Hindlimb muscle (tissue), 1 donor: Measurements from ENCODE around the gene GRAMD1A. TPM values are rescaled to one million over a fixed set of nuclear protein-coding genes. Genes with fewer than 3 reads are reported as not detected.
A peak's percentile ranks its signal among the peaks of the same experiment; 100 is the strongest.
"Not testable (repeated sequence)": the region's sequence is repeated elsewhere in the genome, so short reads cannot be mapped to it uniquely, and the experiment has no call there.

Source experiments
- DNase-seq: peaks from one replicate; pipeline ENCODE4 v3.0.0-alpha.2; 2013
- polyA plus RNA-seq: library from polyadenylated mRNA; unstranded; fragments of 120-200 nt; gene quantifications from one replicate; pipeline ENCODE4 v1.2.1, GENCODE V29; 2013; ENCODE audit not compliant: insufficient read length

GRAMD1A gene
- polyA plus RNA-seq, 1 donor, result 48.5 TPM

DNA sequence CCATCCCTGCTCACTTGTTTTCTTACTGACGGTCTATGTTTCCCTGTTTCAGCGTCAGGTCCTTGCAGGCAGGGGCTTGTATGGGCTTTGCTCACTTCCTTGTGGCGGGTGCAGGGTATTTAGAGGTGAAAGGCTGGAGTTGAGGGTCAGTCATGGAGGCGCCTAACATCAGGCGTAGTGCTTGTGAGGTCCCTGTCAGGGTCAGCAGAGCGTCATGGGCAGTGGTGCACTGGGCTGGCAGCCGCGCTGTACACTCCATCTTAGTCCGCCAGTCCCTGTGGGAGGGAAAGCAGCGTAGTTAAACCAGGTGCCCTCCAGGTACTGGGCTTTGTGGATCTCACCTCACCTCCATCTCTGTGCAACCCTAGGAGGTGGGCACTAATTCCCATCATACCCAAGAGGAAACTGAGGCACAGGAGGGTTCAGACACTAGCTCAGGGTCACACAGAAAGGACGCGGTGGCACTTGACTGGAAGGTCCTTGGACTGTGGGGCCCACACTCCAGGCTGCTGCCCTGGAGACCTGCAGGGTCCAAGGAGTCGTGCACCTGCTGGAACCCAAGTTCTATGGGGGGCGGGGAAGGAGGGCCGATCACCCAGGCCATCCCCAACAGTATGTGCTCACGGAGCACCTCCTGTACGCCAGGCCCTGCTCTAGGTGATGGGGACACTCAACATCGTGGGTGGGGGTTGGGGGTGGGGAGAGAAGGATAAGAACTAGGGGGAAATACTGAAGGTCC is 4.6 kb downstream of the GRAMD1A start:
- no peak for DNase-seq

DNA sequence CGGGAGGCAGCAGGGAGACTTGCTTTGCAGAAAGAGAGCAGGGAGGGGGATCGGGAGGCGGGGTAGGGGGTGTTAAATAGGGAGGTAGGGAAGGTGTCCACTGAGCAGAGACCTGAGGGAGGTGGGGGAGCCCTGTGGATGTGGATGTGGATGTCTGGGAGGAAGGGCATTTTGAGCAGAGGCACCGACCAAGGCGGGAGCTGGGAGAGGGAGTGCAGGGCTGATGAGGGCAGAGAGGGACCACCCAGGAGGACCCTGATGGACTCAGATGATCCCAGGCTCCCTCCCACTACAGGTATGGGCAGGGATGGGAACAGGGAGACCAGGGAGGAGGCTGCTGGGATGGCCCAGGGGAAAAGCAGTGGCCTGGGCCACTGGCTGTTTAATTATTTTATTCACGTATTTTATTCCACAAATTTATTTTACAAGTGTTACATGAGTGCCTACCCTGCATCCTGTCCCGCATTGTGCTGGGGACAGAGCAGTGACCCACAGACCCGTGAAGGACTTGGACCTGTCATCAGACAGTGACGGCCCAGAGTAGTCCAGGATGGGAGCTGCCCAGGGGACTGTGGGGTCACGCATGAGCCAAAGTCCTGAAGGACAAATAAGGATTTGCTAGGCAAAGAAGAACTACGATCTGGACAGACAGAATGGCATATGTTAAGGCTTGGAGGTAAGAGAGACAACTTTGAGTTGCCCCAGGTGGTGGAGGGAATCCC is 5.3 kb downstream of the GRAMD1A start:
- DNase-seq, result no peak

DNA sequence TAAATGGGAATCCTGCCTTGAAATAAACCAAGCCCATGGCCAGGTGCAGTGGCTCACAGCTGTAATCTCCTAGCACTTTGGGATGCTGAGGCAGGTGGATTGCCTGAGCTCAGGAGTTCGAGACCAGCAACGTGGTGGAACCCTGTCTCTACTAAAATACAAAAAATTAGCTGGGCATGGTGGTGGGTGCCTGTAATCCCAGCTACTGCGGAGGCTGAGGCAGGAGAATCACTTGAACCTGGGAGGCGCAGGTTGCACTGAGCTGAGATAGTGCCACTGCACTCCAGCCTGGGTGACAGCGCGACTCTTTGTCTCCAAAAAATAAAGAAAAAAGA is 5.9 kb downstream of the GRAMD1A start:
- not testable (repeated sequence) for DNase-seq

DNA sequence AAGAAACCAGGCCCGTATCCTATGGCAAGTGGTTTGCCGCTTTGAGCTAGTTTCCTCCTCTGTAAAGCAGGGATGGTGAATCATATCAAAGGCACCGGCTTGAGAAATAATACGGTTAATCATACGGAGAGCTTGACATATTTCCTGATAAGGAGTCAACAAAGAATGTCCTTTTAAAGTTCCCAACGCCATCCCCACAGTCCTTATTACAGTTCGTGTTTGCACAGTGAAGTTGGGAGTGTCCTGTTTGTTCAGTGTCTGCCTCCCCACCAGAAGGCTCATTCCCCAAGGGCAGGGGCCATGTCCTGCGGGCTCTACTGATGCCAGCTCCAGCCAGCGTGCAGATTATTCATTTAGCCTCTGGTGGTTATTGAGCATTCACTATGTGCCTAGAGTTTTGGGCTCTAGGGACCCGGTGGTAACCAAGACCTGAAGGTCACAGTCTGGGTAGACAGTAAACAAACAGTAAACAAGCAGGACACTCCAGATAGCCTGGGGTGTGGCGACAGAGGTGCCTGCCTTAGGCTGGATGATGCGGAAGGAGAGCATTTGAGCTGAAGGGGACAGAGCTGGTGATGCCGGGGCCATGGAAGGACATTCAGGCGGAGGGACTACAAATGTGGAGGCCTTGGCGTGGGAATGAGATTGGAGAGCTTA is 6.3 kb downstream of the GRAMD1A start:
- no peak for DNase-seq

DNA sequence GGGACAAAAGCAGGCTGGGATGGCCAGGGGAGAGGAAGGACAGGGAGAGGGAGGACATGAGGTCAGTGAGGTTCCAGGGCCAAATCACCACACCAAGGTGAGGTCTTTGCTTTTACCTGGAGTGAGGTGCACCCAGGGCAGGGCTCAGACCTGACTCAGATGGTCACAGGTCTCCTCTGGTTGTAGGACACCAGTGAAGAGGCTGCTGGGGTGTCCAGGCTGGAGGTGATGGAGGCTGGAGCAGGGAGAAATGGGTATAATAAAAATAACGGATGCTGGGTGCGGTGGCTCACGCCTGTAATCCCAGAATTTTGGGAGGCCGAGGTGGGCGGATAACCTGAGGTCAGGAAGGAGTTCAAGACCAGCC is 6.9 kb downstream of the GRAMD1A start:
- no peak for DNase-seq

DNA sequence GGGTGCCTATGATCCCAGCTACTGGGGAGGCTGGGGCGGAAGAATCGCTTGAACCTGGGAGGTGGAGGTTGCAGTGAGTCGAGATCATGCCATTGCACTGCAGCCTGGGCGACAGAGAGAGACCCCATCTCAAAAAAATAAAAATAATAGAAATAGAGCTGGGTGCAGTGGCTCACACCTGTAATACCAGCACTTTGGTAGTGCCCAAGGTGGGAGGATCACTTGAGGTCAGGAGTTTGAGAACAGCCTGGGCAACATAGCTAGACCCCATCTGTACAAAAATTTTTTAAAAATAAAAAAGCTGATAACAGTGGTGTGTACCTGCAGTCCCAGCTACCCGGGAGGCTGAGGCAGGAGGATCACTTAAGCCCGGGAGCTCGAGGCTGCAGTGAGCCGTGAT is 7.3 kb downstream of the GRAMD1A start:
- not testable (repeated sequence) for DNase-seq

DNA sequence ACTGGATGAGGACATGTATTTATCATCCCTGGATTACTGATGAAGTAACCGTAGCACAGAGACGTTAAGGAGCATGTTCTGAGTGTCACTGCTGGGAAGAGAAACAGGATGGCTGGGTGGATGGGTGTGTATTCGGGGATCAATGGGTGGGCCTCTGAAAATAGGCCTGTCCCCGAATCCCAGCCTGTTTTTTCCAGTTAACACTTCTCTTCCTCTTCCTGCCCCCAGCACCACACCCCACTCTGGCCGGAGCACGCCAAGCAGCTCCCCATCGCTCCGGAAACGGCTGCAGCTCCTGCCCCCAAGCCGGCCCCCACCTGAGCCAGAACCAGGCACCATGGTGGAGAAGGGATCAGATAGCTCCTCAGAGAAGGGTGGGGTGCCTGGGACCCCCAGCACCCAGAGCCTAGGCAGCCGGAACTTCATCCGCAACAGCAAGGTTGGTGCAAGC is 8.8 kb downstream of the GRAMD1A start:
- DNase-seq, result no peak

DNA sequence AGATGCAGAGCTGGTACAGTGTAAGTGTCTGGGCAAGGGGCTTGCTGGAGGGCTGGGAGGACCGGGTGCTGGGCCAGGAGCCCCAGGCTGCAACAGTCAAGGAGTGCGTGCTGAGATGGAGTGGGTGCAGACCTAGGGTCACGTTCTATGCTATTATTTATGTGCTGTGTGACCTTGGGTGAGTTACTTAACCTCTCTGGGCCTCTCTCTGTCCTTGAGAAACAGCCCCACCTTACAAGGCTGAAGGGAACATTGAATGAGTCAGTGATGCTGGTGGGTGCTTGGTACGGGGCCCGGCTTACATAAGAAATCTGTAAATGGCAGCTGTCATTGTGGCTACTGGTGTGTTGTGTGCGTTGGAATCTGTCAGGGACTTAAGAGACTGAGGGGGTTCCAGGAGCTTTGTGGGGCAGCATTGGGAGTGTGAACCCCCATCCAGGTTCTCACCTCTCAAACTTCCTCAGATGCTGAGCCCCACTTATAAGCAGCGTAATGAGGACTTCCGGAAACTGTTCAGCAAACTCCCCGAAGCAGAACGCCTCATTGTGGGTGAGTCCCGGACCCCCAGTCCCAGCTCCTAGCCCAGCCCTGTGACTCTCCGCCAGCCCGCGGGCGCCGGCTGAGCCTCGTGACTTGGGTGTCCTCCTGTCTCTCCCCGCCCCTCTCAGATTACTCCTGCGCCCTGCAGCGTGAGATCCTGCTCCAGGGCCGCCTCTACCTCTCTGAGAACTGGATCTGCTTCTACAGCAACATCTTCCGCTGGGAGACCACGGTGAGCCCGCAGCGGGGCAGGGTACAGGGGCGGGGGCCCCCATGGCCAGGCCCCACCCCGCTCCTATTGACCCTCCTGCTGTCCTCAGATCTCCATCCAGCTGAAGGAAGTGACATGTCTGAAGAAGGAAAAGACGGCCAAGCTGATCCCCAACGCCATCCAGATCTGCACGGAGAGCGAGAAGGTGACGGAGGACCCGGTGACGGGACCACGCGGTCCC is 9.6 kb downstream of the GRAMD1A start:
- DNase-seq, result no peak

DNA sequence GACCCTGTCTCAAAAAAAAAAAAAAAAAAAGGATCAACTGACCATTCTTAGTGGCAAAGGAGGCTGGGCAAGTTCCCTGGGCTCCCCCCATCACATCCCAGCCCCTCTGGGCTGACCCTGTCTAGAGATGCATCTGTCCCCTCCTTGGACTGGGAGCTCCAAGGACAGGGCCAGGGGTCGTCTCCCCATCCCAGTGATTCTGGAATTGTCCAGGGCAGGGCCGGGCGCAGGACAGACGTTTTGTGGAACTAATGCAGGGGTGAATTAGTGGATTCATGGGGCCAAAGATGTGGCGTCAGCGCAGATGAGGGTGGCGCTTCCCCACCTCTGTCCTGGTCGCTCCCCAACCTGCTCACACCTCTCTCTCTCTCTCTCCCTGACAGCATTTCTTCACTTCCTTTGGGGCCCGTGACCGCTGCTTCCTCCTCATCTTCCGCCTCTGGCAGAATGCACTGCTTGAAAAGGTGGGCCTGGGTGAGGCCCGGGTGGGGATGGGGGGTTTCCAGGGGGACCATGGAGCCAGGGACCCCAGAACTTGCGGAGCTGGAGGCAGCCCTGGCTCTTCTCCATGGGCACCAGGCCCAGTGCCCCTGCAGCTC is 11.1 kb downstream of the GRAMD1A start:
- no peak for DNase-seq

DNA sequence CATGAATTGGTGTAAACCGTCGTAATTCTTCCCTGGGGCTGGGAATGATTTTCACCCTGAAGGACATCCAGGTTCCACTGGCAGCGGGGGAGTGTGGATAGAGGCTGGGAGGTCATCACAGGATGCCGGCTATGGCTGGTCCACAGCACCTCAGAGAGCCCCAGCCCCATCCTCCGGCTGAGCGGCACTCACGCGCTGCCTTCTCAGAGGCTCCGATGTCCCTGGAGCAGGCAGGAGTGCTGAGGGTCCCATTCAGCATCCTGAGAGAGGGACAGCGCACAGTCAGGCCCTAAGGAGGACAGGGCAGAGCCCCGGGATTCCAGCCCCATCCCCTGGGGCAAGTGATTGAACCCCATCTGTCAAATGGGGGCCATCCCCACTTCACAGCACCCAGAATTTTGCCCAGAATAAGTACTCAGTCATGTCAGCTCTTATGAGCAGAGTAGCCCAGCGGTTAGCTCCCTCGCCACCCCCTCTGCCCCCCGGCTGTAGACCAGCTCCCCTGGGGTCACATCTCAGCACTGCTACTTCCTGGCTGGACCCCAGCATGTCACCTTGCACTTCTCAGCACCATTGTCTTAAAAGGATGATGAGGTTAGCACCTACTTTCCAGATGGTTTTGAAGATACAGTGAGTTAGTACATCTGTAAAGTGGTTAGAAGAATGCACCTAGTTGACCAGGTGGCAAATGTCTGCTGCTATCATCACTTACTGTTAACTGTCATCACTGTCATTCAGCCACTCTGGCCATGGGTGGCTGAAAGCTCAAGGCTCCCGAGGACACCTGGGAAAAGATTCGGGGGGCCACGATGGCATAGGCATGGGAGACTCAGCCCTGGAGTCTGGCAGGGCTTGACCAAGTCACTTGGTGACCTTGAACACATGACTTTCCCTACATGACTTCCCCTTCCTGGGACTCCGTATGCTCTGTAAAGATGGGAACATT is 11.9 kb downstream of the GRAMD1A start:
- no peak for DNase-seq

DNA sequence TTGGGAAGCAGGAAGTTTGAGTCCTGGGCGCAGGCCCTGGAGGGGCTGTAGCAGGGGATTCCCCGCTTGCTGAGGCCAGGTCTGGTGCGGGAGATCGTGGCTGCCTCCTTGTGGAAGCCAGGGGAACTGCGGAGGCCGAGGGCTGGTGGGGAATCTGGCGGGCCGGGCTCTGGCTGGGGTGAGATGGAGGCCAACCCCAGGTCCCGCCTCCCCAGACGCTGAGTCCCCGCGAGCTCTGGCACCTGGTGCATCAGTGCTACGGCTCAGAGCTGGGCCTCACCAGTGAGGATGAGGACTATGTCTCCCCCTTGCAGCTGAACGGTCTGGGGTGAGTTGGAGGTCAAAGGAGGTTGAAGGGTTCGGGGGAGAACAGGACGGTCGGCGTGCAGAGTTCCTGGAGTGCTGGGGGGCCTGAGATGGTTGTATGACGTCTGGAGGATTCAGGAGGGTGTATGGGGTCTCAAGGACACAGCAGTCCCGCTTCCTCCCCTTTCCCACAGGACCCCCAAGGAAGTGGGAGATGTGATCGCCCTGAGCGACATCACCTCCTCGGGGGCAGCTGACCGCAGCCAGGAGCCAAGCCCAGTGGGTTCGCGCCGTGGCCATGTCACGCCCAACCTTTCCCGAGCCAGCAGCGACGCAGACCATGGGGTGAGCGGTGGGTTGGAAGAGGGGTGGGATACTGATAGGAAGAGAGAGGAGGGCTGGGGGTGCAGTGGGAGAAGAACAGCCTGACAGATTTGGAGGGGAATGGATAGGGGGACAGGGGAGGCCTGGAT is 13.1 kb downstream of the GRAMD1A start:
- peak; percentile 78 for DNase-seq

DNA sequence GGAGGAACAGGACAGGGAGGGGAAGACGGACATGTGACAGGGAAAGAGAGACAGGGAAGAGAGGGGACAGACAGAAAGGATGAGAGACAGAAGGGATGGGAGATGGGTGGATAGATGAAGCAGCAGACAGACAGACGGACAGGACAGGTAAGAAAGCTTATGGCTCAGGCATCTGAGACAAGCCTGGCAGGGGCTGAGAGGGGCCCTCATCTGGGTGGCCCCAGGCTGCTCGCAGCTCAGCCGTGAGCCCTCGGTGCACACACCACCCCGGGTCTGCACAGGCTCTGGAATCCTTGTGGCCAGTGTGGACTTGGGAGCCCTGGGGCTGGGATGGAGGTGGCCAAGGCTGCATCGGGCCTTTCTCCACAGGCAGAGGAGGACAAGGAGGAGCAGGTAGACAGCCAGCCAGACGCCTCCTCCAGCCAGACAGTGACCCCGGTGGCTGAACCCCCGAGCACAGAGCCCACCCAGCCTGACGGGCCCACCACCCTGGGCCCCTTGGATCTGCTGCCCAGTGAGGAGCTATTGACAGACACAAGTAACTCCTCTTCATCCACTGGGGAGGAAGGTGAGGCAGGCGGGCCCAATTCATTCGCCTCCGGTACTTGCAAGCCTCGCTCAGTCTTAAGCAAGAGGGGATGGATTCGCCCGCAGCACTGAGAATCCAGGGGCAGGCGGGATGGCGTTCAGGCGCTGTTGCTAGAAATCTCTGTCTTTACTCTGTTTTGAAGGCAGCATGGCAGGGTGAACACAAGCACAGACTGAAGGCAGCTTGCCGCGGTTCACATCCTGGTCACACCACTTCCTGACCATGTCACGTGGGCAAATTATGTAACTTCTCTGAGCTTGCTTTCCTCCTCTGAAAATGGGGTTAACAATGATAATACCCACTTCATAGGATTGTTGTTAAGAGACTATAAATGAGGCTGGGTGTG is 14.0 kb downstream of the GRAMD1A start:
- DNase-seq, result no peak

DNA sequence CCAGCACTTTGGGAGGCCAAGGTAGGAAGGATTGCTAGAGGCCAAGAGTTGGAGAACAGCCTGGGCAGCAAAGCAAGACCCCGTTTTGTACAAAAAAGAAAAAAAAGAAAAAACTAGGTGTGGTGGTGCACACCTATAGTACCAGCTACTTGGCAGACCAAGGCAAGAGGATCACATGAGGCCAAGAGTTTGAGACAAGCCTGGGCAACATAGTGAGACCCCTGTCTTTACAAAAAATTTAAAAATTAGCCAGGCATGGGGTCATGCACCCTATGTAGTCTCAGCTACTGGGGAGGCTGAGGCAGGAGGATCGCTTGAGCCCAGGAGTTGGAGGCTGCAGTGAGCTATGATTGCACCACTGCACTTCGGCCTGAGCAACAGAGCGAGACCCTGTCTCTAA is 14.7 kb downstream of the GRAMD1A start:
- DNase-seq, result not testable (repeated sequence)

DNA sequence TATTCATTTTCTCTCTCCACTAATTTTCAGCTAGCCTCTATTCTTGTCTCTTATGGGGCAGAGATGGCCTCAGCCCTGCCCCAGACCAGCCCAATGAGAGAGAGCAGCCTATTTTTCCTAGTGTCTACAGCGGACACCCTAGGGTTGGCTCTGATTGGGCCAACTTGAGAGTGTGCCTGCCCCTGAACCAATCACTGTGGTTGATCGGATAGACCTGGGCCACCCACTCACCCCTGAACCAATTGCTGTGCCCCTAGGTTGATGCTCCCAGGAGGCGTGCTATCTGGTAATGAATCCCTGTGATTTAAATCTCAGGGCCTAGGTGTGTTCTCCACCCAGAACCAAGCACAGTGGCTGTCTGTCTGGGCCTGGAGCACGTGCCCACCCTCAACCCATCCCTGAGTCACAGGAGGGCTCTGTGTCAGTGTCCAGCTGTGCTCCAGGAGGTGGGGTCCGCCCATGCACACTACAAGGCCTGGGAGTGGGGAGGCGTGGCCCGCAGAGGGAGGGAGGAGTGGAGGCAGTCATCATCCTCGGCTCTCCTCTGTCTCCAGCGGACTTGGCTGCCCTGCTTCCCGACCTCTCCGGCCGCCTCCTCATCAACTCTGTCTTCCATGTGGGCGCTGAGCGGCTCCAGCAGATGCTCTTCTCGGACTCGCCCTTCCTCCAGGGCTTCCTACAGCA is 15.3 kb downstream of the GRAMD1A start:
- DNase-seq, result no peak

DNA sequence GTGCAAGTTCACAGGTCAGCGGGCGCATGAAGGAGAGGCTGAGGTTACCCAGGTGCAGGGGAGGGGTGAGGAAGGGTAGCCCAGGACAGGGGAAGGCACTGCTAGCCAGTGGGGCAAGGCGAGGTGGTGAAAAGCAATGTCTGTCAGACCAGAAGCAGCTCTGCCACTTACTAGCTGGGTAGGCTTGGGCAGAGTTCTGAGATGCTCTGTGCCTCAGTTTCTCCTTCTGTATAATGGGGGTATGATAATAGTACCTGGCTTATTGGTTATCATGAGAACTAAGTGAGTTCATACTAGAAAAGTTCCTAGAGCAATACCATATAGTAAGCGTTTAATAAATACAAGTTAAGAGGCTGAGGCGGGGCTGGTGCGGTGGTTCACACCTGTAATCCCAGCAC is 15.8 kb downstream of the GRAMD1A start:
- no peak for DNase-seq

DNA sequence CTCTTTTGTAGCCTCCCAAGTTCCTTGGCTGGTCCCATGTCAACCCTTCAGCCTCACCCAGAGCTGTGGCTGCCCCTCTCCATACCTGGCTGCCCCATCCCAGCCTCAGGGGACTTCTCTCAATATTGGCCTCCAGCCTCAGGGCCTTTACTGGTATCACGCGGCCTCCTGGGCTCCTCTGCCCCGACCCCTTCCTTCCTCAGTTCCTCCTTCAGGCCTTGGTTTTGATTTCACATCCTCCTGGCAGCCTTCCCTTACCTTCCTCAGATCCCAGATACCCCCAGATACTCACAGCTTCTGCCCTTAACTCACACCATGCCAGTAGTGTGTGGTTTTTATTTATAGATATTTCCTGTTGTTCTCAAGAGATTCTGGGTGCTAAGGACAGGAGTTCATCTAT is 17.4 kb downstream of the GRAMD1A start:
- no peak for DNase-seq

DNA sequence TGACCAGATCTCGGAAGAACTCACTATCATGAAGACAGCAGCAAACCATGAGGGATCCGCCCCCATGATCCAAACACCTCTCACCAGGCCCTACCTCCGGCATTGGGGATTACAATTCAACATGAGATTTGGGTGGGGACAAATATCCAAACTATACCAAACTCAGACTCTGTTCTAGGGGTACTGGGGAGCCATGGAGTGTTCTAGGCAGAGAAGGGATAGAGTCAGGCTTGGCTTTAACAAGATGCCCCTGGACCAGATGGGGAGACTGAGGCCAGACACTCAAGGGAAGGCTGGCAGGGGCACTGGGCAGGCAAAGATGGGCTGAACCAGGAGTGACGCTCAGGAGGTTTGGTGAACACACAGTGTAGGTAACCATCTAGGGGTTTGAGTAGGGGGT is 18.3 kb downstream of the GRAMD1A start:
- no peak for DNase-seq

DNA sequence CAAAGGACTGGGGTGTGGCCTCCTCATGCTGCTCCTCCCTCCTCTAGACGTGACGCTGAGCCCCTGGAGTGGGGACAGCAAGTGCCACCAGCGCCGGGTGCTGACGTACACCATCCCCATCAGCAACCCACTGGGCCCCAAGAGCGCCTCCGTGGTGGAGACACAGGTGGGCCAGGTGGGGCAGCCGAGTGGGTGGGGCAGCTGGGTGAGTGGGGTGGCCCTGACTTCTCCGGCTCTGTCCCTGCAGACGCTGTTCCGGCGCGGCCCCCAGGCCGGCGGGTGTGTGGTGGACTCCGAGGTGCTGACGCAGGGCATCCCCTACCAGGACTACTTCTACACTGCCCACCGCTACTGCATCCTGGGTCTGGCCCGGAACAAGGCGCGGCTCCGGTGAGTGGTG is 19.0 kb downstream of the GRAMD1A start:
- DNase-seq, result no peak
